HEK293 (cell line): ENCODE data around the gene VPREB3.

Source experiments
- CTCF ChIA-PET: fragments of 350-600 bp; formaldehyde crosslinking; extraction: SDS; loops from one replicate; lab custom pipeline; 2021; ENCODE audit warnings: antibody characterized with exemption; lab: Yijun Ruan, JAX
- POLR2A ChIA-PET: fragments of 300-600 bp; formaldehyde crosslinking; extraction: SDS; loops from one replicate; lab custom pipeline; 2020; ENCODE audit warnings: antibody characterized with exemption, inconsistent platforms; lab: Yijun Ruan, JAX
- H3K27ac ChIP-seq: fragments of 200-500 bp; sonication (Bioruptor generic); 2 replicates; pipeline ENCODE4 v1.5.1; 2014; ENCODE audit warnings: low read depth, low read length, control low read depth, inconsistent platforms; ENCODE audit errors: extremely low read depth
- H3K36me3 ChIP-seq, 2 experiments: fragments of 200-500 bp in 1 of 2; sonication (Bioruptor generic) in 1 of 2; 1 replicate in 1 of 2; 2 replicates in 1 of 2; pipeline ENCODE4 v1.5.1; 2014 to 2017; ENCODE audit warnings: inconsistent platforms in 2 of 2, low read length in 2 of 2; ENCODE audit not compliant: control insufficient read depth in 2 of 2, insufficient read depth in 1 of 2
- H3K4me1 ChIP-seq: fragments of 200-500 bp; sonication (Bioruptor generic); 2 replicates; pipeline ENCODE4 v1.5.1; 2014; ENCODE audit warnings: mild to moderate bottlenecking, low read length, inconsistent platforms; ENCODE audit not compliant: control insufficient read depth, insufficient read depth
- H3K4me3 ChIP-seq: 2 replicates; pipeline ENCODE4 v1.5.1; 2011; ENCODE audit warnings: low read depth, mild to moderate bottlenecking, control low read depth, low read length, moderate library complexity
- H3K9me3 ChIP-seq: fragments of 200-500 bp; sonication (Bioruptor generic); 2 replicates; pipeline ENCODE4 v1.5.1; 2014; ENCODE audit warnings: low read depth, low read length, inconsistent platforms; ENCODE audit not compliant: control insufficient read depth, insufficient read depth
- GLI4 ChIP-seq: fragments of 450-650 bp; formaldehyde crosslinking; IDR thresholded peaks from 2 replicates; pipeline ENCODE4 v1.5.1; 2016; ENCODE audit warnings: missing biosample characterization, missing genetic modification characterization
- GLIS1 ChIP-seq: fragments of 450-650 bp; formaldehyde crosslinking; IDR thresholded peaks from 2 replicates; pipeline ENCODE4 v1.5.1; 2016; ENCODE audit warnings: missing biosample characterization, missing genetic modification characterization
- HOXD13 ChIP-seq: sonication (generic); formaldehyde crosslinking; IDR thresholded peaks from 2 replicates; pipeline ENCODE4 v1.8.0; 2022; ENCODE audit warnings: missing genetic modification reagents, borderline replicate concordance
- PRDM1 ChIP-seq: fragments of 450-650 bp; formaldehyde crosslinking; IDR thresholded peaks from 2 replicates; pipeline ENCODE4; 2016; ENCODE audit warnings: missing biosample characterization, missing genetic modification characterization
- ZNF169 ChIP-seq: fragments of 450-650 bp; formaldehyde crosslinking; IDR thresholded peaks from 2 replicates; pipeline ENCODE4 v1.5.1; 2016; ENCODE audit warnings: missing biosample characterization, missing genetic modification characterization
- ZNF214 ChIP-seq: fragments of 450-650 bp; formaldehyde crosslinking; IDR thresholded peaks from 2 replicates; pipeline ENCODE4 v1.5.1; 2017; ENCODE audit warnings: missing biosample characterization, mild to moderate bottlenecking, missing genetic modification characterization, borderline replicate concordance
- ZNF221 ChIP-seq: fragments of 450-650 bp; formaldehyde crosslinking; IDR thresholded peaks from 2 replicates; pipeline ENCODE4 v1.5.1; 2017; ENCODE audit warnings: missing biosample characterization, missing genetic modification characterization, borderline replicate concordance
- ZNF426 ChIP-seq: fragments of 450-650 bp; formaldehyde crosslinking; IDR thresholded peaks from 2 replicates; pipeline ENCODE4 v1.5.1; 2017; ENCODE audit warnings: missing biosample characterization, missing genetic modification characterization, mild to moderate bottlenecking, inconsistent platforms, moderate library complexity
- ZNF48 ChIP-seq: fragments of 450-650 bp; formaldehyde crosslinking; IDR thresholded peaks from 2 replicates; pipeline ENCODE4 v1.5.1; 2016; ENCODE audit warnings: missing biosample characterization, missing genetic modification characterization
- ZNF560 ChIP-seq: fragments of 450-650 bp; formaldehyde crosslinking; IDR thresholded peaks from 2 replicates; pipeline ENCODE4 v1.5.1; 2017; ENCODE audit warnings: missing biosample characterization, missing genetic modification characterization, borderline replicate concordance
- ZNF585B ChIP-seq: fragments of 450-650 bp; formaldehyde crosslinking; IDR thresholded peaks from 2 replicates; pipeline ENCODE4 v1.5.1; 2016; ENCODE audit warnings: missing biosample characterization, missing genetic modification characterization
- ZNF768 ChIP-seq: fragments of 450-650 bp; formaldehyde crosslinking; IDR thresholded peaks from 2 replicates; pipeline ENCODE4 v1.5.1; 2018; ENCODE audit warnings: missing biosample characterization, mild to moderate bottlenecking, missing genetic modification characterization
- TF ChIP-seq, protein P1 (sequence below): fragments of 450-650 bp; IDR thresholded peaks from 2 replicates; pipeline ENCODE4 v1.5.1; 2018; ENCODE audit warnings: missing biosample characterization, missing genetic modification characterization
- TF ChIP-seq, protein P2 (sequence below): fragments of 450-650 bp; formaldehyde crosslinking; IDR thresholded peaks from 2 replicates; pipeline ENCODE4 v1.5.1; 2016; ENCODE audit warnings: missing biosample characterization, missing genetic modification characterization
- TF ChIP-seq, protein P3 (sequence below): fragments of 450-650 bp; formaldehyde crosslinking; IDR thresholded peaks from 2 replicates; pipeline ENCODE4 v1.5.1; 2016; ENCODE audit warnings: missing biosample characterization, missing genetic modification characterization

Gene VPREB3

DNA sequence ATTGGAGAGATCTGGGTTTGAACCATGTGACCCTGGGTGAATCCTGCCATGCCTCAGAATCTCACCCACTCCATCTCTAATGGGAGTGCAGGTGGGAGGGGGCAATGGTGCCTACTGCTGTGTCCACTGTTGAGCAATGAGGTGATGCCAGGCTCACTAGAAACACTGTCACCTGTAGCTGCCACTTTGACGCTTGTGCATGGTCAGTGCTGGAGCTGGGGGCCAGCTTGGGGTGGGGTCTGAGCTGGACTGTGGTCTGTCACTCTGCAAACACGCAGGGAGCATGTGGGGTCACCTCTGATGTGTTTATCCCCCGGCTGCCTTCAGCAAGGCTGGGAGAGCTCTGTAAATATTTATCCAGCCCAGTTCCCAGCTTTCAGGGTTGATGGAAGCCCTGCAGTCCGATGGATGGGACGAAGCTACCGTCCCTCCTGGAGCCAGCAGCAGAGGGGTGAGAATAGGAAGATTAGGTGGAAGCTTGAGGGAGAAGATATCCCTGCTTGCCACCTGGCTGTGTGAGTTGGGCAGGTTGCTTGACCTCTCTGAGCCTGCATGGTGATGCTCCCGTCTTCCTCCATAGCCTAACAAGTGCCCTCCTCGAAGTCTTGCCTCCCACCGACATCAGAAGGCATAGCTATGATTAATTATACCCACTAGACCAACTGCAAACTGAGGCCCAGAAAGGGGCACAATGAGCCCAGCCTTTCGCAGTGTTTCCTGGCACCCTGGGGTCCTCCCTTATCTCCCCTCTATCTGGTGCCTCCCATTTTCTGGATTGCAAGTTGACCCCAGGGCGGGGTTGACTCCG, 20.1 kb upstream of the VPREB3 start (continued):
- no peak for TF ChIP-seq ZNF221
- no peak for TF ChIP-seq ZNF585B (tag by site-specific recombination)
- TF ChIP-seq ZNF48 (tag by site-specific recombination): no peak
- no peak for TF ChIP-seq ZNF426 (tag by site-specific recombination)
- TF ChIP-seq GLIS1: 0 out of 2 replicates have a peak, but pooled peaks have one; percentile 12
- no peak for TF ChIP-seq ZNF169 (tag by site-specific recombination)
- no peak for TF ChIP-seq GLI4 (tag by site-specific recombination)
- no peak for TF ChIP-seq ZNF214
- TF ChIP-seq, protein P1, sequence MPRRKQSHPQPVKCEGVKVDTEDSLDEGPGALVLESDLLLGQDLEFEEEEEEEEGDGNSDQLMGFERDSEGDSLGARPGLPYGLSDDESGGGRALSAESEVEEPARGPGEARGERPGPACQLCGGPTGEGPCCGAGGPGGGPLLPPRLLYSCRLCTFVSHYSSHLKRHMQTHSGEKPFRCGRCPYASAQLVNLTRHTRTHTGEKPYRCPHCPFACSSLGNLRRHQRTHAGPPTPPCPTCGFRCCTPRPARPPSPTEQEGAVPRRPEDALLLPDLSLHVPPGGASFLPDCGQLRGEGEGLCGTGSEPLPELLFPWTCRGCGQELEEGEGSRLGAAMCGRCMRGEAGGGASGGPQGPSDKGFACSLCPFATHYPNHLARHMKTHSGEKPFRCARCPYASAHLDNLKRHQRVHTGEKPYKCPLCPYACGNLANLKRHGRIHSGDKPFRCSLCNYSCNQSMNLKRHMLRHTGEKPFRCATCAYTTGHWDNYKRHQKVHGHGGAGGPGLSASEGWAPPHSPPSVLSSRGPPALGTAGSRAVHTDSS (tag by site-specific recombination): no peak
- TF ChIP-seq, protein P2, sequence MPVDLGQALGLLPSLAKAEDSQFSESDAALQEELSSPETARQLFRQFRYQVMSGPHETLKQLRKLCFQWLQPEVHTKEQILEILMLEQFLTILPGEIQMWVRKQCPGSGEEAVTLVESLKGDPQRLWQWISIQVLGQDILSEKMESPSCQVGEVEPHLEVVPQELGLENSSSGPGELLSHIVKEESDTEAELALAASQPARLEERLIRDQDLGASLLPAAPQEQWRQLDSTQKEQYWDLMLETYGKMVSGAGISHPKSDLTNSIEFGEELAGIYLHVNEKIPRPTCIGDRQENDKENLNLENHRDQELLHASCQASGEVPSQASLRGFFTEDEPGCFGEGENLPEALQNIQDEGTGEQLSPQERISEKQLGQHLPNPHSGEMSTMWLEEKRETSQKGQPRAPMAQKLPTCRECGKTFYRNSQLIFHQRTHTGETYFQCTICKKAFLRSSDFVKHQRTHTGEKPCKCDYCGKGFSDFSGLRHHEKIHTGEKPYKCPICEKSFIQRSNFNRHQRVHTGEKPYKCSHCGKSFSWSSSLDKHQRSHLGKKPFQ (tag by site-specific recombination): no peak
- TF ChIP-seq HOXD13 (CRISPR knock-in tag): no peak
- TF ChIP-seq ZNF768: peak; percentile 65; the same call in 1 of the 2 replicates

DNA sequence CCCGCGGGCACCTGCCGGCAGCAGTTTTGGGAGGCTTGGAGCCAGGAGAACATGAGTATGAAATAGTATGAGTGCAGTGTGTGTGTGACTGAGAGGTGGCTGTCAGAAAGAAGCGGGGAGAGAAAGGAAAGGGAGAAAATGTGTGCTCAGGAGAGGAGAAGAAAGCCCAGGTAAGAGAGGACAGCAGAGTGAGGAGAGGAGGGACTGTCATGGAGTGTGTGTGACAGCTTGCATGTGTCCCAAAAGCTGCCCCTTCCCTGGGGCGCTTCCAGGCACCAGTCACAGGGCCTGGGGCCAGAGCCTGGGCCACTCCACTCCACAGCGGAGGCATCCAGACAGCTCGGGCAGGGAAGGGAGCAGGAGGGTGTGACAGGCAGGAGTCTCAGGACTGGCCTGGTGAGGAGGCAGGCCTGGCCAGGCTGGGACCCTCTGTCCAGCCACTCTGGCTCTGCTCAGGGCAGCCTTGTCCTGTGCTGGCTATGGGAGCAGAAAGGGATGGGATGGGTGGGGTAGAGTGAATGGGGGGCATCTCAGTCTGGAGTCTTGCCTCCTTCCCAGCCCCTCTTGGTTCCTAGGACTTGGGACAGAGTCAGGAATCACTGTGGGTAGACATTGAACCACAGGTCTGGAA, 19.4 kb upstream of the VPREB3 start:
- no peaks in the 10 kb centered on the region for H3K9me3 ChIP-seq
- POLR2A ChIA-PET: interaction anchor here (1.3 to 2.4 kb wide), 2 partner anchors 12 to 84 kb away, joined by 5 to 11 read pairs; partner anchors contain the start of gene SLC2A11
- H3K4me1 ChIP-seq: peaks cover 3% of the 10 kb centered on the region
- H3K36me3 ChIP-seq: no peaks in the 10 kb centered on the region
- TF ChIP-seq PRDM1 (tag by site-specific recombination) (0 out of 2 replicates have a peak, but pooled peaks have one; percentile 39), ZNF560 (tag by site-specific recombination) (no peak)
- TF ChIP-seq, protein P3, sequence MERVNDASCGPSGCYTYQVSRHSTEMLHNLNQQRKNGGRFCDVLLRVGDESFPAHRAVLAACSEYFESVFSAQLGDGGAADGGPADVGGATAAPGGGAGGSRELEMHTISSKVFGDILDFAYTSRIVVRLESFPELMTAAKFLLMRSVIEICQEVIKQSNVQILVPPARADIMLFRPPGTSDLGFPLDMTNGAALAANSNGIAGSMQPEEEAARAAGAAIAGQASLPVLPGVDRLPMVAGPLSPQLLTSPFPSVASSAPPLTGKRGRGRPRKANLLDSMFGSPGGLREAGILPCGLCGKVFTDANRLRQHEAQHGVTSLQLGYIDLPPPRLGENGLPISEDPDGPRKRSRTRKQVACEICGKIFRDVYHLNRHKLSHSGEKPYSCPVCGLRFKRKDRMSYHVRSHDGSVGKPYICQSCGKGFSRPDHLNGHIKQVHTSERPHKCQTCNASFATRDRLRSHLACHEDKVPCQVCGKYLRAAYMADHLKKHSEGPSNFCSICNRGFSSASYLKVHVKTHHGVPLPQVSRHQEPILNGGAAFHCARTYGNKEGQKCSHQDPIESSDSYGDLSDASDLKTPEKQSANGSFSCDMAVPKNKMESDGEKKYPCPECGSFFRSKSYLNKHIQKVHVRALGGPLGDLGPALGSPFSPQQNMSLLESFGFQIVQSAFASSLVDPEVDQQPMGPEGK (tag by site-specific recombination): 0 out of 2 replicates have a peak, but pooled peaks have one; percentile 3
- no peak overlapping the region for H3K27ac ChIP-seq
- no peak overlapping the region for H3K4me3 ChIP-seq
- CTCF ChIA-PET: interaction anchor here (0.5 to 1.8 kb wide), 2 partner anchors 70 to 76 kb away, joined by 3 to 9 read pairs; no protein-coding TSS in a partner anchor
